ENCODE data around the gene PCNX2. TPM values are rescaled to one million over a fixed set of nuclear protein-coding genes. Genes with fewer than 3 reads are reported as not detected.

Gene PCNX2
- total and polyA plus RNA-seq, 10 of the 15 experiments (the other 5 are each of a cell fraction or from before 2014, with no cell fraction given) = 2.1 to 16.4 (median 8.1) TPM

- FAIRE-seq = no peak
- ChIA-PET POLR2A (no interaction called here), SMC1A (ENCODE audit: uncharacterized antibody, unreplicated experiment) (no interaction called here), CTCF (no interaction called here), RAD21 (ENCODE audit: unreplicated experiment) (no interaction called here)
- no peaks in the 10 kb centered on the region for H4K20me1 ChIP-seq (ENCODE audit: control insufficient read depth, insufficient read depth)
- H3K27me3 ChIP-seq (replicated peaks in 1 of 2; ENCODE audit: control insufficient read depth in 2 of 2, insufficient read depth in 2 of 2, low read length in 1 of 2) = no peaks in the 10 kb centered on the region
- in situ Hi-C loops (cut with MboI) = no loop called here
- H3K79me2 ChIP-seq (ENCODE audit: control insufficient read depth, insufficient read depth, low read length) = no peaks in the 10 kb centered on the region
- TF ChIP-seq MTA2 (IDR thresholded peaks at IDR 0.05; ENCODE audit: low read depth) = no peak
- TF ChIP-seq YY1 (IDR thresholded peaks at IDR 0.05; ENCODE audit: low read depth, low read length) = no peak
- no peak for TF ChIP-seq MLLT1 (IDR thresholded peaks at IDR 0.05)
- no peak for TF ChIP-seq NR2C2 (IDR thresholded peaks at IDR 0.05; ENCODE audit: borderline replicate concordance, control insufficient read depth, insufficient read length, low read depth)
- TF ChIP-seq RFX5 (IDR thresholded peaks at IDR 0.05; ENCODE audit: low read depth, low read length) = no peak
- TF ChIP-seq IRF4 (IDR thresholded peaks at IDR 0.05; ENCODE audit: low read depth, low read length) = no peak
- no peak for TF ChIP-seq NFIC (IDR thresholded peaks at IDR 0.05; ENCODE audit: low read depth, low read length)
- TF ChIP-seq E2F8 (IDR thresholded peaks at IDR 0.05; ENCODE audit: low read depth, partially characterized antibody) = no peak
- no peak for TF ChIP-seq ZBTB4 (CRISPR knock-in tag; IDR thresholded peaks at IDR 0.05)
- TF ChIP-seq HDAC6 (IDR thresholded peaks at IDR 0.05; ENCODE audit: unreplicated experiment) = no peak
- TF ChIP-seq CREM (IDR thresholded peaks at IDR 0.05; ENCODE audit: low read depth) = no peak
- TF ChIP-seq CEBPZ (IDR thresholded peaks at IDR 0.05; ENCODE audit: low read depth, low read length) = no peak
- no peak for TF ChIP-seq FOS (IDR thresholded peaks at IDR 0.05; ENCODE audit: borderline replicate concordance, extremely low read depth, insufficient read length)
- peaks cover 5% of the 10 kb centered on the region; the same call in 2 of the 3 replicates for H3K9me3 ChIP-seq (replicated peaks; ENCODE audit: control insufficient read depth, insufficient read depth, low read length)
- no peak overlapping the region for H2AFZ ChIP-seq (ENCODE audit: control insufficient read depth, low read depth, low read length)
- no peak overlapping the region for H3K9ac ChIP-seq (ENCODE audit: control insufficient read depth, insufficient read depth, low read length)
- no peak for ATAC-seq
- DNase-seq (ENCODE audit: low read depth, low spot score) = no peak
- intact Hi-C loops (cut with micrococcal nuclease; ENCODE audit: unreplicated experiment) = no loop called here
- H3K4me3 ChIP-seq = no peak overlapping the region
- no peaks in the 10 kb centered on the region for H3K36me3 ChIP-seq (ENCODE audit: control insufficient read depth in 2 of 2, insufficient read depth in 2 of 2, low read length in 1 of 2)
- no peaks in the 10 kb centered on the region for H3K4me1 ChIP-seq (ENCODE audit: control insufficient read depth, insufficient read depth, low read length)
- H3K4me2 ChIP-seq (ENCODE audit: control insufficient read depth, insufficient read depth) = no peak overlapping the region
- no TSS peak for BruUV-seq (replicated peaks)
- no peak overlapping the region for H3K27ac ChIP-seq (ENCODE audit: control insufficient read depth, insufficient read depth)
Observed at GRCh38 chr1:233063462-233063861, 232.1 kb downstream of the PCNX2 start.

Measured in GM12878 (cell line).